ENCODE results near the gene FAM90A1.
"Not testable (repeated sequence)": the region's sequence is repeated elsewhere in the genome, so short reads cannot be mapped to it uniquely, and the experiment has no call there.

The FAM90A1 gene, protein sequence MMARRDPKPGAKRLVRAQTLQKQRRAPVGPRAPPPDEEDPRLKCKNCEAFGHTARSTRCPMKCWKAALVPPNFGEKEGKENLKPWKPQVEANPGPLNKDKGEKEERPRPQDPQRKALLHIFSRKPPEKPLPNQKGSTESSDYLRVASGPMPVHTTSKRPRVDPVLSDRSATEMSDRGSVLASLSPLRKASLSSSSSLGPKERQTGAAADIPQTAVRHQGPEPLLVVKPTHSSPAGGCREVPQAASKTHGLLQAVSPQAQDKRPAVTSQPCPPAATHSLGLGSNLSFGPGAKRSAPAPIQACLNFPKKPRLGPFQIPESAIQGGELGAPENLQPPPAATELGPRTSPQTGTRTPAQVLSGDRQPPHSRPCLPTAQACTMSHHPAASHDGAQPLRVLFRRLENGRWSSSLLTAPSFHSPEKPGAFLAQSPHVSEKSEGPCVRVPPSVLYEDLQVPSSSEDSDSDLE

DNA sequence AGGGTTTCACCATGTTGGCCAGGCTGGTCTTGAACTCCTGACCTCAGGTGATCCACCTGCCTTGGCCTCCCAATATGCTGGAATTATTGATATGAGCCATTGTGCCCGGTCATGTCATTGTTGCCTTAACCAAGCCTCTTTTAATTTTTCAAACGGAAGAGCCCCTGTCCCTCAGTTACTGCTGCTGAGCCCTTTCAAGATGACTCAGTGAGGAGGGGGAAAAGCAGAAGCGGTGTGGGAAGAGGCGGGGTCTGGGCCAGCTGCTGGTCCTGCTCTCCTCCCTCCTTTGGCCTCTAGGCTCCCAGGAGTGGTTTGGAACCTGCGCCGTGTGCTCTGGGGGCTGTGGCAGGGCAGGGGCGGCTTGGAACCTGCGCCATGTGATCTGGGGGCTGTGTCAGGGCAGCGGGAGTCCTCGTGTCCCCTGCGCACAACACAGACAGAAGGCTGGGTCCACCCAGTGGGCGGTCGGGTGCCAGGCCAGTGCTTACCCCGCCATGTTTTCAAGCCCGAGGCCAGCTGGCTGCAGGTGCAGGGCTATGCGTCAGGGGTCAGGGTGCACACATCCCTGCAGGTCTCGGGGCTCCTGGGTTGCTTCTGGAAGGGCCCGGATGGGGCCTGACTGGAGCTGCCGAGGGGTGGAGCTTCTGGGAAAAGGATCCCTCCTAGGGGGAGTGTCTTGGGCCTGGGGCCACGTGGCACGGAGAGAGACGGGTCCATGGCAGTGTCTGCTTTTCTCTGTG, at the start of gene FAM90A1:
FAM90A1 (minus strand) TSS at position 627 of the 740 bp plus-strand sequence. CDS start 2,786 bp downstream, outside the sequence.
- not testable (repeated sequence) for DNase-seq (ENCODE audit: low spot score)

DNA sequence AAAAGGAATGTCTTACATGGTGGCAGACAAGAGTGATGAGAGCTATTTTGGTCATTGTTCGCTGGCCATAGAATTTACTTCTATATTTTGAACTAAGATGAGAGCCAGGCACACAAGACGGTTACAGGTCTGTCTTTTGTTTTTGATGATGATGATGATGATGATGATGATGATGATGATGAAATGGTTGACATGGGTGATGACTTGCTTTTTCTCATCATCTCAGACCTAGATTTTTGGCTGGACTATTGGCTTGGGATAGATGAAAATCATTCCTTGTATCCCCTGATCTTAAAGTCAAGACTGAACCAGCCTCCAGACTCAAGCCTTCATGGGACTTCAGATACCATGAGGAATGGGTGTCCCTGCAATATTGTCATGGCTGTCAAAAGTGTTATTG, 49.0 kb upstream of the FAM90A1 start:
- DNase-seq (ENCODE audit: low spot score): not testable (repeated sequence)

DNA sequence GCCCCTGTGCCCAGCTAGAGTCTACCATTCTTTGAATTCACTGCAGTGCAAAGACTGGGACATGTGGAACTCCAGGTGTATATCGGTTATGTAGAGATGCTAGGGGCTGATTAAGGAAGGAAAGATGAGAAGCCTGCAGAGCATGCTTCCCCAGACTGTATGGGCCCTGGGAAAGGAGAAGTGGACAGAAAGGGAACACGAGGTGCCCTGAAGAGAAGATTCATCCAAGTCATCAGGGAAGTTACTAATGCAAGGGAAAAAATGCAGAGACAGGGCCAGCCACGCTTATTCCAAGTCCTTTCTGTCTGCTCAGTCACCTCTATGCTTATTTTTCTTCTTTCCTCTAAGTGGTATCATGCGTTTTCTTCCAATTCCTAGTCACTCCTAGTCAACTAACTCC, 39.3 kb upstream of the FAM90A1 start:
- DNase-seq (ENCODE audit: low spot score): not testable (repeated sequence)

DNA sequence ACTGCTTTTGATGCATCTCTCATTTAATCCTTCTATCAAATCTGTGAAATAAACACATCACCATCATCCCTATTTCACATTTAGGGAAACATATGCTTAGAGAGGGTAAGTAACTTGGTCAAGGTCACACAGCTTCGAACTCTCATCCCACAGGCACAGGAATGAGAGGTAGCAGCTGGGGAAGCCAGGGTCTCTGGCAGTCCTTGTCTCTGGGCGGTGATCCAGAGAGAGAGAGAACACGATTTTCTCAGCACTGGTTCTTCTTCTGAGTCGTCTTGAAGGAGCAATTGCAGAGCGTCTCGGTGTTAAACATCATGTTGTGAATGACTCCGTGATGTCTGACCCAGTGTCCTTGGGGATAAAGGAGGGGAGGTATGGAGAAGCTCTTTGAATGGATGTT, 36.8 kb upstream of the FAM90A1 start:
- not testable (repeated sequence) for DNase-seq (ENCODE audit: low spot score)

DNA sequence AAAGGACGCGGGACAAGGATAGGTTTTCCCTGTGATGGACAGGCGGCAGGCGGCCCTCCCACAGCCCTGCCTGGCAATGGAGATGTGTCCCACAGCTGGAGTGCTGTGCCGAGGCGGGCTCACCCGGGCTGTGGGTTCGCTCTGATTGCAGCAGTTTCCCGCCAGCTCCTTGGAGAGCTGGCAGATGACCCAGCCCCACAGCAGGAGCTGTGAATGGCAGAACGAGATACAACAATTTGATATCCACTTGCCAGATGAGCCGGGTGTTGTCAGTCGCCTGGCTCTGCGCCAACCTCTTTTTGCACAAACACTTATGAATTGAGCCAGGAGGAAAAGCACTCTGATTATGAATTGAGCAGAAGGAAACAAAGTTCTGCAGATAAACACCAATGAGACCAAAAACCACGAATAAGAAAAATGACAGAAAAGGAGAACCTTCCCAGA, 33.7 kb upstream of the FAM90A1 start:
- DNase-seq (ENCODE audit: low spot score): not testable (repeated sequence)

DNA sequence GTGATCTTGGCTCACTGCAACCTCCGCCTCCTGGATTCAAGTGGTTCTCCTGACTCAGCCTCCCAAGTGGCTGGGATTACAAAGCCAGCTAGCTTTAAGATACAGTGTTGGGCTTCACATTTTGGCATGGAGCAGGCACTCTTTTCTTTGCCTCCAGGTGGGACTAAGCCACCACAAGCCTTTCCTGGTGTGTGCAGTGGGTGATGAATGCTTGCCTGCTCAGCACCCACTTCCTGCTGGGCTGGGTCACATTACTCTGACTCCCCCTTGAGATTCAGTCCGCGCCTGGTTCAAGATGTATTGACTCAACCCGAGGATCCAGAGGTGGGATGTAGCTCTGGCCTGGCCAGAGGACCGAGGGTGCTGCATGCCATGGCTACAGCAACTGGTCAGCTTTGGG, 28.9 kb upstream of the FAM90A1 start:
- DNase-seq (ENCODE audit: low spot score): not testable (repeated sequence)

DNA sequence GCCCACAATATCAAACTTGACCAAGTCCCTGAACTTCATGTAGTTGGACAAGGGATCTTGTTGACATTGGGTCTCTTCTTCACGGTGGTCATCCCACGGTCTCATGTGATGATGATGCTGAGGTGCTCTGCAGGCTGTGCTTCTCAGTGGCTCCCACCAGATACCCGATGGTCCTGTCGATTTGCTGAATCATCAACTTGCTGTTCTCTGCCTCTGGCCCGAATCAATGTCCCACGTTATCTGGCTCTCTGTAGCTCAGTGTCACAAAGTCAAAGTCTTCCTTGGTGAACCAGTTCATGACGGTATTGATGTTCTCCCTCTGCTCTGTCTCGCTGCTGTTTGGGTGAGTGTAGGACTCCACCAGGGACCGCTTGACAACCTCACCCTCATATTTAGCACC, 27.3 kb upstream of the FAM90A1 start:
- not testable (repeated sequence) for DNase-seq (ENCODE audit: low spot score)

DNA sequence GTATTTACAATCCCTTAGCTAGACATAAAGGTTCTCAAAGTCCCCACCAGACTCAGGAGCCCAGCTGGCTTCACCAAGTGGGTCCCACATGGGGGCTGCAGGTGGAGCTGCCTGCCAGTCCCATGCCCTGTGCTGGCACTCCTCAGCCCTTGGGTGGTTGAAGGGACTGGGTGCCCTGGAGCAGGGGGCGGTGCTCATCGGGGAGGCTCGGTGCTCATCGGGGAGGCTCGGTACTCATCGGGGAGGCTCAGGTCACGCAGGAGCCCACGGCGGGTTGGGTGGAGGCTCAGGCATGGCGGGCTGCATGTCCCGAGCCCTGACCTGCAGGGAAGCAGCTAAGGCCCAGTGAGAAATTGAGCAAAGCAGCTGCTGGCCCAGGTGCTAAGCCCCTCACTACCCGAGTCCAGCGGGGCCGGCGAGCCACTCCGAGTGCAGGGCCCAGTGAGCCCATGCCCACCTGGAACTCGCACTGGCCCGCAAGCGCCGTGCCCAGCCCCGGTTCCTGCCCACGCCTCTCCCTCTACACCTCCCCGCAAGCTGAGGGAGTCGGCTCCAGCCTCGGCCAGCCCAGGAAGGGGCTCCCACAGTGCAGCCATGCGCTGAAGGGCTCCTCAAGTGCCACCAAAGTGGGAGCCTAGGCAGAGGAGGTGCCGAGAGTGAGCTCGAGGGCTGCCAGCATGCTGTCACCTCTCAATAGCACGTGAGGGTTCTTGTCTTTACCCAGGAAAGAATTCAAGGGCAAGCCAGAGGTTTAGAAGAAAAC, 24.8 kb upstream of the FAM90A1 start:
- DNase-seq (ENCODE audit: low spot score): not testable (repeated sequence)

DNA sequence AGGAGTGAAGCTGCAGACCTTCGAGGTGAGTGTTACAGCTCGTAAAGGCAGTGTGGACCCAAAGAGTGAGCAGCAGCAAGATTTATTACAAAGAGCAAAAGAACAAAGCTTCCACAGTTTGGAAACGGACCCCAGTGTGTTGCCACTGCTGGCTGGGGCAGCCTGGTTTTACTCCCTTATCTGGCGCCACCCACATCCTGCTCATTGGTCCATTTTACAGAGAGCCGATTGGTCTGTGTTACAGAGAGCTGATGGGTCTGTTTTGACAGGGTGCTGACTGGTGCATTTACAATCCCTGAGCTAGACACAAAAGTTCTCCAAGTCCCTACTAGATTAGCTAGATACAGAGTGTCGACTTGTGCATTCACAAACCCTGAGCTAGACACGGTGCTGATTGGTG, 24.2 kb upstream of the FAM90A1 start:
- not testable (repeated sequence) for DNase-seq (ENCODE audit: low spot score)

DNA sequence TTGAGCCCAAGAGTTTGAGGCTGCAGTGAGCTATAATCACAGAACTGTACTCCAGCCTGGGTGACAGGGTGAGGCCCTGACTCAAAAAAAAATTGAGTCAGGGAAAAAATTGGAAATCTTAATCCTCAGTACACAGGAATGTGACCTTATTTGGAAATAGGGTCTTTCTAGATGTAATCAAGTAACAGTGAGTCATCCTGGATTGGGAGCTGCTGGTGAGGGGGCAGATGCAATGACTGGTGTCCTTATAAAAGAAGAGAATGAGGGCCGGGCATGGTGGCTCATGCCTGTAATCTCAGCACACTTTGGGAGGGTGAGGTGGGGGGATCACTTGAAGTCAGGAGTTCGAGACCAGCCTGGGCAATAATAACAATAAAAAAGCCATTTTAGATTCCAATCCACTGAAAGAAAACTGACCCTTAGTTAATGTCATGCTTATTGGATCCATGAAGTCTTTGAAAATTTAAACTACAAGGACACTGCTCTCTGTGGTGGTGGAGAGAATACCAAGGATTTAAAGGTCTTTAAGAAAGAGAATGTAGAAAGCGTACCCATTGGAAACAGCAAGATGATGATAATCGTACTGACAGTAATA, 19.6 kb upstream of the FAM90A1 start:
- not testable (repeated sequence) for DNase-seq (ENCODE audit: low spot score)

DNA sequence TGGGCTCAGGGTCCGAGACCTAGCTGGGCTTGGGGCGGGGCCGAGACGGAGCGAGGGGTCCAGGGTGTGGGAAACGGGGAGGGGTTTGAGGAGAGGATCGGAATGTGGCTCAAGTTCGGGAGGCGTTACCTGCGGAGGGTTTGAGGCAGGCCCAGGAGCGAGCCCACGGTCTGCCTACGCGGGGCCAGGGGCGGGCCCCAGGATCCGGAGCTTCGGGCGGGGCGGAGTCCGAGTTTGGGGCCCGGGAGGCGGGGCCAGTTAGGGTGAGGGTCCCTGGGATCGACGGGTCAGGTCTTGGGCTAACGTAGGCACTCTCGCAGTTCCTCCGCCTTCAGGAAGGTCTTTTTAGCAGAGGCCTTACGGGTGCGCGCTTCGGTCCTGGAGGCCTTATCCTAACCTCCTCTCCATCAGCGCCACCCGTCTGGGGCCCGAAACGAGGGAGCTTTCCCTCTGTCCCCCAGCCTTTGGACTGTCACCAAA, 16.3 kb upstream of the FAM90A1 start:
- peak; percentile 46 for DNase-seq (ENCODE audit: low spot score)

DNA sequence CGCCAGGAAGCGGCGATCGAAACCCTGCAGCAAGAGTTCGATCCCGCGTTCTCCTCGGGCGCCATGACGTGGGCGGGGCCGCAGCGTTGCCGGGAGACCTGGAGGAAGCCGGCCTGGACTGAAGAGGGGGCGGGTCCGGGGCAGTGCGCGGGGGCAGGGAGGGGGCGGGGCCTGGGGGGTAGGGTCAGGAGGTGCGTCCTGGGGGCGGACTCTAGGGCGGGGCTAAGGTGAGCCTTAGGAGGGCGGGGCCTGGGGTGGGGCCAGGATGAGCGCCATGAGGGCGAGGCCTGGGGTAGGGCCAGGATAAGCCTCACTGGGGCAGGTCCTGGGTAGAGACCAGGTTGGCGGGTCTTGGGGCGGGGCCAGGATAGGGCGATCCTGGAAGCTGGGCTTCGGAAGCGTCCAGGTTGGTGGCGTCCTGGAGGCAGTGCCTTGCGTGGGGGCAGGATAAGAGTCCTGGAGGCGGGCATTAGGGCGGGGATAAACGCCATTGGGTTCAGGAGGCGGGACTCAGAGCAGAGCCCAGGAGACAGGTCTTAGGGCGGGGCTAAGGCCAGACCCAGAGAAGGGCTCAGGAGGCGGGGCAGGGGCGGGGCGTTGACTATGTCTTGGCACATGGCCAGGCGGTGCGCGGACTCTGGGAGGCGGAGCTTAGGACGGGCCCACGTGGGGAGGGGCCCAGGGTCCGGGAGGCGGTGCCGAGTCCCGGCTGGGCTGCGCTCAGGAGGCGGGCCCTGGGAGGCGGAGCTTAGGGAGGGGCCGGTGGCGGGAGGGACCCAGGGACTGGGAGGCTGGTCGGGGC, 15.7 kb upstream of the FAM90A1 start:
- peak; percentile 96 for DNase-seq (ENCODE audit: low spot score)

DNA sequence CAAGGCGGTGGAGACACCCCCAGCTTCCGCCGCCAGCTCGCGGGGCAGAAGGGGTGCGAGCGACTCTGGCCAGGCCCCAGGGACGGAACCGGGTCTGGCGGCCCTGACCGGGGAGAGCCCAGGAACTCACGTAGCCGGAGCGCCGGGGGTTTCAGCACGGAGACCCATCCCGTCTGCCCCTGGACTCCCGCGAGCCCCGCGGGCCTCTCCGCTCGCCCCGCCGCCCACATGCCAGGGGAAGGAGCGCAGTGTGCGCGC, 15.1 kb upstream of the FAM90A1 start:
- not testable (repeated sequence) for DNase-seq (ENCODE audit: low spot score)

DNA sequence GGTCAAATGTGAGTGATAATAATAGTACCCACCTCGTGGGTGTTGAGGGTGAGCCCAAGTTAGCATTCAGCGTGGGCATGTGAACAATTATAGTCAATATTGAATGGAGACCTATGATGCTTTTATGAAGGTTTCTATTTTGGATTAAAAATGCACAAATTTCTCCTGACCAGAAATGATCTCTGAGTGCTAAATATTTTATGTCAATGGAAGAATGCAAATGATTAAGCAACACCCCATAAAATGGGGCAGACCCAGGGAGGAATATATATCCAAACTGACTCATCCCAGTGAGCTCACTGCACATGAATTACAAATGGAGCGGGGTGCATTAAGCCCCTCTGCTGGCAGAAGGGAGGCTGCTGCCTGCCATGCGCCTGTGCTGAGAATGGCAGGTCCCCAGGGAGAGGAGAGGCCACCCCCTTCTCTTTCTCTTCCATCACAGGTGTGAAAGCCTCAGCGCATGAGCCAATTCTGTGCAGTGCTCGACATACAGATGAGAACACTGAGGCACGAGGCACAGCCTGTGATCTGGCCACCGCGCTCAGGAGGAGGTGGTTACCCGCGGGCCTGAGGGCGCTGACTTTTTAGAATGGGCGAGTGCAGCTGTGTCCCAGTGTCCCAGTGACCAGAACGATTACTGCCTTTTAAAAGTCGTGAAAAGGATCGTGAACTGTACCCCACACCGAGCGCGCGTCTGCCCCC, 14.7 kb upstream of the FAM90A1 start:
- DNase-seq (ENCODE audit: low spot score): not testable (repeated sequence)

DNA sequence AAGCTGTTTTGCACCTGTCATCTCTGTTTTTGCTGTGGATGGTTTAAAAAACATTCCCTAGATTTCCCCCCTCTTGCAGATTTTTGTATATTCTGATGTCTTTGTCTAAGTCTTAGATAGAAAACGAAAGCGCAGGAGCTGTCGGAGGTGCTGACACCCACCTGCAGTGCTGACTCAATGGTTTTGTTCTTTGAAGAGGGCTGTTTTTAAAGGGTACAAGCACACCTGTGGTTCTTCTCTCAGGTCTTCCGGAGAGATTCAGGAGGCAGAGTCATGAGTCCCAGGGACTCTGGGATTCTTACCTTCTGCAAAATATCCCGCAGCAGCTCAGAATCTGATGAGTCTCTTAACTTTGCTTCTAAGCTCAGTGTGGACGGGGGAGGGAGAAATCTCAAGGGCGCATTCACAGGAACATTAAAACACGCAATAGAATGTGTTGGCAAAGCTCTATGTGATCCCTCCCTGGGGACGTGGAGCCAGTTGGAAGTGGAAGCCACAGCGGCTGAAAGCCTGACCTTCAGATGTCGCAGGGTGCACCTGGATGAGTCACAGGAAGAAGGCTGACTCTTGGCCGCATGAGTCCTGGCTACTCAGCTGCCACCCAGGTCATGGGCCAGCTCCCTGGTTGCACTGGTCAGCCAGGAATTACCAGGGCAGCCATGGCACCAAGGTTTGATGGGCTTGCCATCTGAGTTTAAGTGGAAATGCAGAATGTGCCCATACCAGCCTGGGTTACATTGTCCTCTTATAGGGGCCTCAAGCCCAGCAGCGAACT, 13.1 kb upstream of the FAM90A1 start:
- not testable (repeated sequence) for DNase-seq (ENCODE audit: low spot score)

DNA sequence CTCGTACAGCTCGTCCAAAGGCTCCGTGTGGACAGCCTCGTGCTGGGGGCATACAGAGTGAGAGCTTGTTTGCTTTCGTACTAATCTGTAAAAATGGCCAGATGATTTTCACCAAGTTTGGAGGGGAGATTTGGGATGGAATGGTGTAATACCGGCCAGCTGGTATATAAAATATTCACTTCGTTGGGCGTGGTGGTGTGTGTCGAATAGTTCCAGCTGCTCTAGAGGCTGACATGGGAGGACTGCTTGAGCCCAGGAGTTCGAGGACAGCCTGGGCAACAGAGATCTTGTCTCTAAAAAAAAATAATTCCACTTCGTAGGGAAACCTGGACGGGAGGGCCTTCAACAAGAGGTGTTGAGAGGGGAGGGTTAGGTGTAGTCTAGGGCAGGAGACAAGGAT, 9.6 kb upstream of the FAM90A1 start:
- not testable (repeated sequence) for DNase-seq (ENCODE audit: low spot score)

DNA sequence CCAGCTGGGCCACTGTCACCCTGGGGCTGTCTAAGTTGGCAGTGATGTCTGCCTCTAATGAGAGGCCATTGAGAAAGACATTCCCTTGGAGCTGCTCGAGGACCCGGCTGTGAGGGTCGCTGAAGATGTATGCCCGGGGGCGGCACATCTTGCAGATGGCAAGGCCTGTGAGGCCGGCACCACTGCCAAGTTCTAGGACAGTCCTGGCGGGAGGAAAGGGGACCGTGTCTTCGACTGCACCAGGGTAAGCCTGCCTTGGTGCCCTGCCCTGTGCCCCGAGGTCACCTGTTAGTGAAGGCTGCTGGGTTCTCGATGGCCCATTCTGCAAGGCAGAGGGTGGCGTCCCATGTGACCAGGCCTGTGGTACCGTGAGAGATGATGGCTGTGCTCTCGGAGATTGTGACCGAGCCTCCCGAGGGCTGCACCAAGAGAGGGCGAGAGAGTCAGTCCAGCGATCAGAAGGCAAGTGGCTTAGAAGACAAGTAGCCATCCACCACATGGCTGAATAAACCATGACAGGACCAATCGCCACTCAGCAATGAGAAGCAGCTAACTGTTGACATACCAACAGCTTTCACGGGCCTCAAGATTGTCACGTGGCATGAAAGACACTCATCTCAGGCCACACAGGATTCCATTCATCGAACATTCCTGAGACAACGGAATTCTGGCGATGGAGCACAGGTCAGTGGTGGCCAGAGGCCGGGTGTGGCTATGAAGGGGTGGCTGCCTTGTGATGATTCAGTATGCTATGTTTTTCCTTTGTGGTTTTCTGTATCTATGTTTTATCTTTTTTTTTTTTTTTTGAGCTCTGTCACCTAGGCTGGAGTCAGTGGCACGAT, 8.1 kb upstream of the FAM90A1 start:
- DNase-seq (ENCODE audit: low spot score): peak; percentile 51

DNA sequence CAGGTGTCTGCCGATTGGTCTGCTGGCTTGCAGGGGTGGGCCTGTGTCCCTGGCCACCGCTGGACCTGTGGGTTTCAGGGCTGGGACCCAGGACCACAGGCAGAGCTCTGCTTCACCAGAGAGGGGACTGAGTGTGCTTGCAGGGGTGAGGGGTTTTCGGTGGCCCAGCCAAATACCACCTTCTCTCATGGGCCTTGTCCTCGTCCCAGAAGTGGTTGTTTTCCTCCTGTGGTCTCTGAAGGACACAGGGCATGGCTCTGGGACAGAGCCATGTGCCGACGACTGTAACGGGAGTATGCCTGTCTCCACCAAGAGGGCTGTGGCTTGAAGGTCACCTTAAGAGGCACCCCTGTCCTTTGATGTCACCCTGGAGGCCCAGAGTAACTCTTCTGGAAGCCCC, 7.3 kb upstream of the FAM90A1 start:
- DNase-seq (ENCODE audit: low spot score): not testable (repeated sequence)
